Liver (tissue), 9 donors: Measurements from ENCODE around the gene BCL2L13. TPM values are rescaled to one million over a fixed set of nuclear protein-coding genes. Genes with fewer than 3 reads are reported as not detected.

Source experiments
- DNase-seq: peaks from one replicate; pipeline ENCODE4 v3.0.0-alpha.2; 2017; ENCODE audit warnings: low spot score
- H3K27ac ChIP-seq, 2 donors: one replicate each; pipeline ENCODE4 v1.7.0; 2013; ENCODE audit warnings: inconsistent platforms in 2 of 2, low read length in 2 of 2, control low read depth in 1 of 2, low read depth in 1 of 2, mild to moderate bottlenecking in 1 of 2
- H3K27me3 ChIP-seq, 4 donors: one replicate each; pipeline versions ENCODE4 v1.6.1 to v1.7.0; 2013; ENCODE audit warnings: low read length in 3 of 4, inconsistent platforms in 1 of 4, mild to moderate bottlenecking in 1 of 4, moderate library complexity in 1 of 4; ENCODE audit not compliant: control insufficient read depth in 4 of 4, insufficient read depth in 4 of 4
- H3K36me3 ChIP-seq, 4 donors: one replicate each; pipeline versions ENCODE4 v1.6.1 to v1.7.0; 2013; ENCODE audit warnings: low read length in 3 of 4, mild to moderate bottlenecking in 3 of 4, low read depth in 1 of 4, moderate library complexity in 1 of 4; ENCODE audit not compliant: control insufficient read depth in 4 of 4, insufficient read depth in 3 of 4
- H3K4me1 ChIP-seq, 4 donors: one replicate each; pipeline versions ENCODE4 v1.6.1 to v1.7.0; 2013; ENCODE audit warnings: low read length in 3 of 4, mild to moderate bottlenecking in 3 of 4, moderate library complexity in 1 of 4; ENCODE audit not compliant: control insufficient read depth in 4 of 4, insufficient read depth in 4 of 4
- H3K4me3 ChIP-seq, 3 donors: one replicate each; pipeline versions ENCODE4 v1.6.1 to v1.7.0; 2013; ENCODE audit warnings: low read length in 3 of 3, control low read depth in 1 of 3, low read depth in 1 of 3, mild to moderate bottlenecking in 1 of 3
- H3K9ac ChIP-seq, 2 donors: one replicate each; pipeline ENCODE4 v1.7.0; 2013; ENCODE audit warnings: low read length in 2 of 2, mild to moderate bottlenecking in 2 of 2, moderate library complexity in 2 of 2, control low read depth in 1 of 2, low read depth in 1 of 2
- H3K9me3 ChIP-seq, 4 donors: one replicate each; pipeline versions ENCODE4 v1.6.1 to v1.7.0; 2013; ENCODE audit warnings: low read length in 3 of 4; ENCODE audit not compliant: control insufficient read depth in 4 of 4
- ATF3 ChIP-seq: IDR thresholded peaks from 2 replicates; pipeline ENCODE4 v1.6.1; 2016; ENCODE audit warnings: antibody characterized with exemption
- CTCF ChIP-seq: fragments of 150-350 bp; IDR thresholded peaks from 2 replicates; pipeline ENCODE4 v1.5.1; 2017; ENCODE audit warnings: improper control_type of control experiment, low read depth, low read length; ENCODE audit not compliant: missing input control
- EGR1 ChIP-seq, 2 donors: IDR thresholded peaks; 2 replicates each; pipeline ENCODE4 v1.6.1; 2016 to 2018; ENCODE audit warnings: antibody characterized with exemption in 2 of 2, low read depth in 2 of 2
- FOXA1 ChIP-seq: IDR thresholded peaks from 2 replicates; pipeline ENCODE4 v1.6.1; 2016; ENCODE audit warnings: antibody characterized with exemption
- FOXA2 ChIP-seq: IDR thresholded peaks from 2 replicates; pipeline ENCODE4 v1.6.1; 2016; ENCODE audit warnings: antibody characterized with exemption
- GABPA ChIP-seq, 2 donors: IDR thresholded peaks in 1 of 2; conservative IDR thresholded peaks in 1 of 2; 2 replicates each; pipeline ENCODE4 v1.6.1; 2016; ENCODE audit warnings: antibody characterized with exemption in 2 of 2, mild to moderate bottlenecking in 1 of 2, moderate library complexity in 1 of 2
- HNF4A ChIP-seq, 2 donors: conservative IDR thresholded peaks; 2 replicates each; pipeline ENCODE4 v1.6.1; 2016; ENCODE audit warnings: antibody characterized with exemption in 2 of 2, mild to moderate bottlenecking in 2 of 2
- JUND ChIP-seq, 2 donors: IDR thresholded peaks; 2 replicates each; pipeline ENCODE4 v1.6.1; 2016; ENCODE audit warnings: antibody characterized with exemption in 2 of 2
- MAX ChIP-seq: IDR thresholded peaks from 2 replicates; pipeline ENCODE4 v1.6.1; 2016; ENCODE audit warnings: antibody characterized with exemption
- NR2F2 ChIP-seq: IDR thresholded peaks from 2 replicates; pipeline ENCODE4 v1.6.1; 2016; ENCODE audit warnings: antibody characterized with exemption
- RAD21 ChIP-seq, 2 donors: IDR thresholded peaks; 2 replicates each; pipeline ENCODE4 v1.6.1; 2016; ENCODE audit warnings: antibody characterized with exemption in 2 of 2, mild to moderate bottlenecking in 2 of 2
- REST ChIP-seq: IDR thresholded peaks from 2 replicates; pipeline ENCODE4 v1.6.1; 2016; ENCODE audit warnings: antibody characterized with exemption, mild to moderate bottlenecking
- RXRA ChIP-seq, 2 donors: IDR thresholded peaks; 2 replicates each; pipeline ENCODE4 v1.6.1; 2017 to 2018; ENCODE audit warnings: antibody characterized with exemption in 2 of 2, mild to moderate bottlenecking in 1 of 2
- SP1 ChIP-seq: IDR thresholded peaks from 2 replicates; pipeline ENCODE4 v1.6.1; 2018; ENCODE audit warnings: antibody characterized with exemption, mild to moderate bottlenecking
- TAF1 ChIP-seq: conservative IDR thresholded peaks from 2 replicates; pipeline ENCODE4 v1.6.1; 2016; ENCODE audit warnings: antibody characterized with exemption, mild to moderate bottlenecking
- ZBTB33 ChIP-seq: IDR thresholded peaks from 2 replicates; pipeline ENCODE4 v1.6.1; 2016; ENCODE audit warnings: antibody characterized with exemption
- WGBS: extraction: QIAGEN DNeasy Blood & Tissue Kit; methylation state at CpG from one replicate; pipeline ENCODE4 v1.1.7; 2013; 5-methylcytosine and 5-hydroxymethylcytosine counted together
- polyA plus RNA-seq, 2 donors: library from polyadenylated mRNA; stranded (reverse) in 1 of 2; unstranded in 1 of 2; fragments of 200-250 nt in 1 of 2; fragments of >200 nt in 1 of 2; fragmentation: Nextera tagmentation in 1 of 2; extraction: Ambion mirVana in 1 of 2; gene quantifications; one replicate each; pipeline versions ENCODE4 v1.2.1 to v1.2.3, GENCODE V29; 2013 to 2015
- total RNA-seq, 2 donors: library from RNA; depleted of rRNA; stranded (reverse); fragments of >200 nt; gene quantifications; one replicate each; pipeline ENCODE4 v1.2.3, GENCODE V29; 2014
- donor health status: healthy.
- donor health status: healthy.
- donor health status: healthy.
- donor health status: healthy.
- donor health status: healthy.

Gene BCL2L13
- total and polyA plus RNA-seq, 4 donors = 22.3 to 31.8 (median 24.5) TPM

GRCh38 chr22:17637490-17638181, 921 bp upstream of the BCL2L13 start:
- 51% methylated on average over 10 of the region's 10 CpGs for WGBS
- H3K9ac ChIP-seq = peak overlapping the region; percentile 89 to 100
- peak overlapping the region; percentile 82 to 100 (median 83) for H3K4me3 ChIP-seq
- TF ChIP-seq FOXA1 (no peak), ZBTB33 (no peak), SP1 (no peak), GABPA (IDR thresholded peaks at IDR 0.05 in 1 of 2, conservative IDR thresholded peaks at IDR 0.05 in 1 of 2) (no peak), HNF4A (conservative IDR thresholded peaks at IDR 0.05) (no peak), TAF1 (no peak), JUND (IDR thresholded peaks at IDR 0.05) (no peak), EGR1 (IDR thresholded peaks at IDR 0.05; ENCODE audit: low read depth in 2 of 2) (no peak), REST (no peak), RAD21 (IDR thresholded peaks at IDR 0.05) (no peak), RXRA (IDR thresholded peaks at IDR 0.05) (no peak), ATF3 (no peak), CTCF (no peak), NR2F2 (no peak), FOXA2 (no peak), MAX (no peak)
- no peaks in the 10 kb centered on the region for H3K27me3 ChIP-seq
- H3K9me3 ChIP-seq = no peaks in the 10 kb centered on the region
- peak overlapping the region; percentile 97 to 100 for H3K27ac ChIP-seq
- H3K4me1 ChIP-seq = peaks cover 4 to 15% (median 6%) of the 10 kb centered on the region in 4 donors
- DNase-seq = no peak
- H3K36me3 ChIP-seq = peaks cover 0 to 2% (median 0%) of the 10 kb centered on the region in 4 donors
